Jurkat, Clone E6-1 (cell line): ENCODE results near the gene SPOCK3.

Experiments used
- DNase-seq: peaks from one replicate; pipeline ENCODE4 v3.0.0-alpha.2; 2011; ENCODE audit warnings: low read depth, low spot score
- H3K4me3 ChIP-seq: 2 replicates; pipeline ENCODE4 v1.5.1; 2011; ENCODE audit warnings: mild to moderate bottlenecking, low read length, control low read depth, moderate library complexity

Gene SPOCK3

GRCh38 chr4:167084321-167084720 is 150.0 kb downstream of the SPOCK3 start:
- DNase-seq: no peak
- H3K4me3 ChIP-seq: no peak overlapping the region

GRCh38 chr4:167079762-167080161 is 154.5 kb downstream of the SPOCK3 start:
- no peak overlapping the region for H3K4me3 ChIP-seq
- DNase-seq: no peak

GRCh38 chr4:167052631-167053091 is 181.6 kb downstream of the SPOCK3 start:
- no peak overlapping the region for H3K4me3 ChIP-seq
- no peak for DNase-seq

GRCh38 chr4:167049257-167049656 is 185.0 kb downstream of the SPOCK3 start:
- DNase-seq: no peak
- H3K4me3 ChIP-seq: no peak overlapping the region

- no peak overlapping the region for H3K4me3 ChIP-seq
- DNase-seq: no peak
Observed at GRCh38 chr4:167041524-167041923, 192.8 kb downstream of the SPOCK3 start.

GRCh38 chr4:167035390-167035789 is 198.9 kb downstream of the SPOCK3 start:
- no peak for DNase-seq
- no peak overlapping the region for H3K4me3 ChIP-seq

GRCh38 chr4:167034983-167035382 is 199.3 kb downstream of the SPOCK3 start:
- H3K4me3 ChIP-seq: no peak overlapping the region
- DNase-seq: no peak

- DNase-seq: no peak
- no peak overlapping the region for H3K4me3 ChIP-seq
Observed at GRCh38 chr4:167032871-167033270, 201.4 kb downstream of the SPOCK3 start.

- no peak for DNase-seq
- no peak overlapping the region for H3K4me3 ChIP-seq
Observed at GRCh38 chr4:167031534-167032156, 202.6 kb downstream of the SPOCK3 start.

- DNase-seq: no peak
- no peak overlapping the region for H3K4me3 ChIP-seq
Observed at GRCh38 chr4:167028976-167029375, 205.3 kb downstream of the SPOCK3 start.

- no peak for DNase-seq
- no peak overlapping the region for H3K4me3 ChIP-seq
Observed at GRCh38 chr4:167025670-167026069, 208.6 kb downstream of the SPOCK3 start.

GRCh38 chr4:167023364-167023925 is 210.8 kb downstream of the SPOCK3 start:
- H3K4me3 ChIP-seq: no peak overlapping the region
- DNase-seq: no peak

- H3K4me3 ChIP-seq: no peak overlapping the region
- DNase-seq: peak; percentile 53
Observed at GRCh38 chr4:167021545-167022155, 212.6 kb downstream of the SPOCK3 start.

- DNase-seq: peak; percentile 15
Observed at GRCh38 chr4:167020410-167020809, 213.9 kb downstream of the SPOCK3 start.

GRCh38 chr4:167014944-167015343 is 219.3 kb downstream of the SPOCK3 start:
- H3K4me3 ChIP-seq: no peak overlapping the region

More at GRCh38 chr4:167020410-167020809, 213.9 kb downstream of the SPOCK3 start:
- H3K4me3 ChIP-seq: no peak overlapping the region

GRCh38 chr4:167003326-167003725 is 231.0 kb downstream of the SPOCK3 start:
- no peak for DNase-seq
- no peak overlapping the region for H3K4me3 ChIP-seq

More at GRCh38 chr4:167014944-167015343, 219.3 kb downstream of the SPOCK3 start:
- no peak for DNase-seq

- DNase-seq: no peak
- no peak overlapping the region for H3K4me3 ChIP-seq
Observed at GRCh38 chr4:167000141-167000852, 234.0 kb downstream of the SPOCK3 start.

GRCh38 chr4:166996216-166996615 is 238.1 kb downstream of the SPOCK3 start:
- H3K4me3 ChIP-seq: no peak overlapping the region
- DNase-seq: no peak

GRCh38 chr4:166994686-166995085 is 239.6 kb downstream of the SPOCK3 start:
- no peak for DNase-seq

GRCh38 chr4:166991006-166991561 is 243.2 kb downstream of the SPOCK3 start:
- no peak for DNase-seq
- no peak overlapping the region for H3K4me3 ChIP-seq

More at GRCh38 chr4:166994686-166995085, 239.6 kb downstream of the SPOCK3 start:
- no peak overlapping the region for H3K4me3 ChIP-seq
